Fibroblast of lung (primary cell): Measurements from ENCODE around the gene DRC7. TPM values are rescaled to one million over a fixed set of nuclear protein-coding genes. Genes with fewer than 3 reads are reported as not detected.

ENCODE experiments used
- DNase-seq, 2 donors: peaks; one replicate each; pipeline versions ENCODE4 v3.0.0 to v3.0.0-alpha.2; 2010; ENCODE audit warnings: low read depth in 2 of 2
- H2AFZ ChIP-seq: 2 replicates; pipeline ENCODE4 v1.5.1; 2012; ENCODE audit warnings: low read length, control low read depth, inconsistent platforms
- H3K27ac ChIP-seq: 2 replicates; pipeline ENCODE4 v1.5.1; 2011; ENCODE audit warnings: low read length, control low read depth; ENCODE audit not compliant: insufficient read depth
- H3K27me3 ChIP-seq: 2 replicates; pipeline ENCODE4 v1.5.1; 2011; ENCODE audit warnings: mild to moderate bottlenecking, low read length; ENCODE audit not compliant: control insufficient read depth, insufficient read depth
- H3K36me3 ChIP-seq: 2 replicates; pipeline ENCODE4 v1.5.1; 2011; ENCODE audit warnings: low read length; ENCODE audit not compliant: control insufficient read depth, insufficient read depth
- H3K4me1 ChIP-seq: 2 replicates; pipeline ENCODE4 v1.5.1; 2011; ENCODE audit warnings: low read length; ENCODE audit not compliant: control insufficient read depth, insufficient read depth; ENCODE audit errors: extremely low read depth
- H3K4me2 ChIP-seq: 2 replicates; pipeline ENCODE4 v1.5.1; 2011; ENCODE audit warnings: low read length, control low read depth; ENCODE audit not compliant: insufficient read depth; ENCODE audit errors: extremely low read depth
- H3K4me3 ChIP-seq, 4 experiments: fragments of 200-600 bp in 1 of 4; sonication (generic) in 1 of 4; replicated peaks in 1 of 4; 2 replicates each; pipeline ENCODE4 v1.5.1; 2011 to 2016; ENCODE audit warnings: low read length in 4 of 4, low read depth in 3 of 4, mild to moderate bottlenecking in 3 of 4, control low read depth in 2 of 4, inconsistent platforms in 1 of 4, mixed read lengths in 1 of 4; ENCODE audit not compliant: insufficient read depth in 1 of 4; ENCODE audit errors: control extremely low read depth in 1 of 4
- H3K79me2 ChIP-seq: 2 replicates; pipeline ENCODE4 v1.5.1; 2012; ENCODE audit warnings: mild to moderate bottlenecking, low read length, inconsistent platforms; ENCODE audit not compliant: control insufficient read depth, insufficient read depth
- H3K9ac ChIP-seq: 2 replicates; pipeline ENCODE4 v1.5.1; 2011; ENCODE audit warnings: mild to moderate bottlenecking, low read length, control low read depth; ENCODE audit not compliant: insufficient read depth
- H3K9me3 ChIP-seq: 2 replicates; pipeline ENCODE4 v1.5.1; 2012; ENCODE audit warnings: low read depth, low read length; ENCODE audit not compliant: control insufficient read depth, insufficient read depth
- H4K20me1 ChIP-seq: 2 replicates; pipeline ENCODE4 v1.5.1; 2011; ENCODE audit warnings: low read length; ENCODE audit not compliant: control insufficient read depth, insufficient read depth; ENCODE audit errors: extremely low read depth
- CTCF ChIP-seq, 2 donors: IDR thresholded peaks in 1 of 2; conservative IDR thresholded peaks in 1 of 2; 1 replicate in 1 of 2; 2 replicates in 1 of 2; pipeline ENCODE4 v1.5.1; 2011 to 2012; ENCODE audit warnings: low read length in 2 of 2, control low read depth in 1 of 2, inconsistent platforms in 1 of 2, low read depth in 1 of 2, mild to moderate bottlenecking in 1 of 2
- EZH2 ChIP-seq: IDR thresholded peaks from 2 replicates; pipeline ENCODE4 v1.5.1; 2012; ENCODE audit warnings: low read length, control low read depth, mild to moderate bottlenecking; ENCODE audit errors: missing control alignments
- polyA plus RNA-seq, 2 donors: library from polyadenylated mRNA; depleted of rRNA in 1 of 2; stranded (reverse) in 1 of 2; unstranded in 1 of 2; fragments of >200 nt; gene quantifications; 2 replicates each; pipeline ENCODE4 v1.2.1, GENCODE V29; 2011 to 2012; ENCODE audit warnings: missing spikeins in 1 of 2
- total RNA-seq: library from RNA; depleted of rRNA; stranded (reverse); fragments of >200 nt; gene quantifications from 2 replicates; pipeline ENCODE4 v1.2.1, GENCODE V29; 2014

DRC7 gene
- total and polyA plus RNA-seq, 2 donors (not counting 1 experiment from before 2014, with no cell fraction given), result not detected

- peak; percentile 81 to 82 for DNase-seq
- Histone ChIP-seq H3K36me3 (no peaks in the 10 kb centered on the region), H3K4me2 (peak overlapping the region; percentile 96), H3K9ac (peak overlapping the region; percentile 77), H2AFZ (peak overlapping the region; percentile 54), H4K20me1 (no peaks in the 10 kb centered on the region), H3K4me1 (peaks cover 13% of the 10 kb centered on the region), H3K27ac (peak overlapping the region; percentile 88), H3K79me2 (peaks cover 1% of the 10 kb centered on the region), H3K4me3 (peak overlapping the region; percentile 57 to 72 (median 67)), H3K27me3 (no peaks in the 10 kb centered on the region), H3K9me3 (no peaks in the 10 kb centered on the region)
- TF ChIP-seq CTCF (conservative IDR thresholded peaks at IDR 0.05 in 1 of 2, IDR thresholded peaks at IDR 0.05 in 1 of 2; ENCODE audit: low read depth in 1 of 2, low read length in 2 of 2) (peak; percentile 7 to 14), EZH2 (no peak)
These were observed 42.1 kb downstream of the DRC7 start for GRCh38 chr16:57736419-57737351.

- Histone ChIP-seq H3K9ac (no peak overlapping the region), H2AFZ (no peak overlapping the region), H3K79me2 (peaks cover 1% of the 10 kb centered on the region), H3K27me3 (no peaks in the 10 kb centered on the region), H3K9me3 (no peaks in the 10 kb centered on the region), H3K36me3 (no peaks in the 10 kb centered on the region), H3K4me1 (peaks cover 13% of the 10 kb centered on the region), H3K4me3 (no peak overlapping the region), H3K27ac (no peak overlapping the region), H4K20me1 (no peaks in the 10 kb centered on the region), H3K4me2 (no peak overlapping the region)
- TF ChIP-seq EZH2, result no peak
- TF ChIP-seq CTCF (conservative IDR thresholded peaks at IDR 0.05 in 1 of 2, IDR thresholded peaks at IDR 0.05 in 1 of 2; ENCODE audit: low read depth in 1 of 2, low read length in 2 of 2), result no peak
- DNase-seq, result no peak
These were observed 44.2 kb downstream of the DRC7 start for GRCh38 chr16:57738844-57739243.

- Histone ChIP-seq H3K79me2 (no peaks in the 10 kb centered on the region), H3K9me3 (no peaks in the 10 kb centered on the region), H3K9ac (no peak overlapping the region), H3K4me3 (no peak overlapping the region), H4K20me1 (no peaks in the 10 kb centered on the region), H3K4me1 (peaks cover 13% of the 10 kb centered on the region), H2AFZ (no peak overlapping the region), H3K36me3 (no peaks in the 10 kb centered on the region), H3K27me3 (no peaks in the 10 kb centered on the region), H3K4me2 (no peak overlapping the region), H3K27ac (no peak overlapping the region)
- TF ChIP-seq EZH2 (no peak), CTCF (conservative IDR thresholded peaks at IDR 0.05 in 1 of 2, IDR thresholded peaks at IDR 0.05 in 1 of 2; ENCODE audit: low read depth in 1 of 2, low read length in 2 of 2) (no peak)
- DNase-seq, result no peak
These were observed 45.3 kb downstream of the DRC7 start for GRCh38 chr16:57739756-57740422.
